ENCODE data around the gene FAF2. TPM values are rescaled to one million over a fixed set of nuclear protein-coding genes. Genes with fewer than 3 reads are reported as not detected.

The FAF2 gene
- total RNA-seq, 1 donor from 2014 or later: 32.3 TPM

DNA sequence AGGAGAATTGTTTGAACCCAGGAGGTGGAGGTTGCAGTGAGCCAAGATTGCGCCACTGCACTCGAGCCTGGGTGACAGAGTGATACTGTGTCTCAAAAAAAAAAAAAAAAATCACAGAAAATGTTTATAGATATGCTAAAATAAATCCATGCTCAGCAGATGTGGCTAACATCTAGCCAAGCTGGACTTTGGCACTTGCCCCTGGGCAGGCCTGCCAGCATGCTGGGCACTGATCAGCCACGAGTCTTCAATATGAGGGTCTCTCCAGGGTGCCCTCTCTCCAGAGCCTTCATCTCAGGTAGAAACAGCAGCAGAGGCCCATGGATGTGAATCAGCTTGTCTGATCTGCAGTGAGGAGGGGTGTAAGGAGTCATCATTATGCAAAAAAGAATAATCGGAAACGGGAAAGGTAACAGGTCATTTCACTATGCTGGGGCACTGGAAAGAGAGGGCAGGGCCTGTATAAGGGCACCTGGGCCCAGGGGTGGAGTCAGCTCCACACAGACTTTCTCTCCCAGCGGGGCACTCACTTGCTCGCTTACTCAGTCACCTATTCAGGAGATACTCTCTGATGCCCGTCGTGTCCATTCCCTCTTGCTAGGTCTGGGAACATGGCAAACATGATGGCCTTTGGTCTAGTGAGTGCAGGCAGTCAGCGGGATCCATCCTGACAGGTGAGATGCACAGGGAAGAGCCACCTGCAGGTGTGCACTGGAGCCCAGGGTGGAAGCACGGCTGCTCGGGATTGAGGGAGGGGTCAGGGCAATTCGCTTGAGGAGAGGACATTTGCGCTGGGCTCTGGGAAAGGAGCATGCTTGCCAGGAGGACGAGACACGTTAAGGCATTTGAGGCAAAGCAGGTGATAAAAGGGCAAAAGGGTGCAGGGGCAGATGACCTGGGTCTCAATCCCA is 71.9 kb downstream of the FAF2 start:
- H3K4me3 Mint-ChIP-seq: no peak overlapping the region
- H3K9me3 ChIP-seq (ENCODE audit: low read depth): no peaks in the 10 kb centered on the region
- peaks cover 13% of the 10 kb centered on the region for H3K27me3 Mint-ChIP-seq (ENCODE audit: insufficient read depth, low read depth)
- H3K4me2 ChIP-seq: no peak overlapping the region
- H3F3A ChIP-seq (ENCODE audit: low read depth): no peaks in the 10 kb centered on the region
- no peaks in the 10 kb centered on the region for H3K79me2 ChIP-seq (ENCODE audit: low read depth)
- no peaks in the 10 kb centered on the region for H4K20me1 ChIP-seq (ENCODE audit: low read depth)
- no peak overlapping the region for H3K4me3 ChIP-seq
- no peaks in the 10 kb centered on the region for H3K4me1 ChIP-seq
- no peaks in the 10 kb centered on the region for H3K36me3 ChIP-seq
- no peaks in the 10 kb centered on the region for H3K9me3 Mint-ChIP-seq
- H3K36me3 Mint-ChIP-seq: no peaks in the 10 kb centered on the region
- H3K4me1 Mint-ChIP-seq: no peaks in the 10 kb centered on the region
- DNase-seq (ENCODE audit: low spot score): no peak
- no peak overlapping the region for H2AFZ ChIP-seq (replicated peaks)
- H3K9ac ChIP-seq: no peak overlapping the region
- H3K27ac Mint-ChIP-seq: no peak overlapping the region
- TF ChIP-seq EZH2 (IDR thresholded peaks at IDR 0.05): no peak
- TF ChIP-seq EZH2phosphoT487 (IDR thresholded peaks at IDR 0.05): no peak
- TF ChIP-seq, protein P1, sequence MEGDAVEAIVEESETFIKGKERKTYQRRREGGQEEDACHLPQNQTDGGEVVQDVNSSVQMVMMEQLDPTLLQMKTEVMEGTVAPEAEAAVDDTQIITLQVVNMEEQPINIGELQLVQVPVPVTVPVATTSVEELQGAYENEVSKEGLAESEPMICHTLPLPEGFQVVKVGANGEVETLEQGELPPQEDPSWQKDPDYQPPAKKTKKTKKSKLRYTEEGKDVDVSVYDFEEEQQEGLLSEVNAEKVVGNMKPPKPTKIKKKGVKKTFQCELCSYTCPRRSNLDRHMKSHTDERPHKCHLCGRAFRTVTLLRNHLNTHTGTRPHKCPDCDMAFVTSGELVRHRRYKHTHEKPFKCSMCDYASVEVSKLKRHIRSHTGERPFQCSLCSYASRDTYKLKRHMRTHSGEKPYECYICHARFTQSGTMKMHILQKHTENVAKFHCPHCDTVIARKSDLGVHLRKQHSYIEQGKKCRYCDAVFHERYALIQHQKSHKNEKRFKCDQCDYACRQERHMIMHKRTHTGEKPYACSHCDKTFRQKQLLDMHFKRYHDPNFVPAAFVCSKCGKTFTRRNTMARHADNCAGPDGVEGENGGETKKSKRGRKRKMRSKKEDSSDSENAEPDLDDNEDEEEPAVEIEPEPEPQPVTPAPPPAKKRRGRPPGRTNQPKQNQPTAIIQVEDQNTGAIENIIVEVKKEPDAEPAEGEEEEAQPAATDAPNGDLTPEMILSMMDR (IDR thresholded peaks at IDR 0.05): no peak
- H3K27ac ChIP-seq: no peak overlapping the region
- H3K27me3 ChIP-seq: no peaks in the 10 kb centered on the region

DNA sequence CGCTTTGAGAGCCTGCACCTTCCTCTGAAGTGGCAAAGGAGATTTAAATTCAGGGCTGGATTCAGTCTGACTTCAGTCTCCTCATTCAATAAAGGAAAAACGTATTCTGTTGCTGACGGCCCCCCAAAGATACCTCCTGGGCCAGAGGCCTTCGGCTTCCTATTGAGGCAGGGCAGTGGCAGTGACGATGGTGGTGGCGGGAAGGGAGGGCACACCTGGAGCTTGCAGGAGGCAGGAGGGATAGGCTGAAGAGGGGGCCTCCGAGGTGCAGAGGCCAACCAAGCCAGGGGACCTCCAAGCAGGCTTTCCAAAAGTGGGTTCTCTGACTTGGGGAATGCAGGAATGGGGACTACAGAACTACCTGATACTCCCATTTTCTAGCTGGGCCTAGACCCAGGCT is 73.1 kb downstream of the FAF2 start:
- no peaks in the 10 kb centered on the region for H3K4me1 Mint-ChIP-seq
- H3K9me3 ChIP-seq (ENCODE audit: low read depth): no peaks in the 10 kb centered on the region
- no peak overlapping the region for H3K27ac ChIP-seq
- H3K9me3 Mint-ChIP-seq: no peaks in the 10 kb centered on the region
- H3K4me3 Mint-ChIP-seq: no peak overlapping the region
- DNase-seq (ENCODE audit: low spot score): no peak
- no peak overlapping the region for H3K4me3 ChIP-seq
- no peak overlapping the region for H3K4me2 ChIP-seq
- peaks cover 4% of the 10 kb centered on the region for H3K36me3 Mint-ChIP-seq
- no peaks in the 10 kb centered on the region for H3K27me3 ChIP-seq
- peaks cover 2% of the 10 kb centered on the region for H3F3A ChIP-seq (ENCODE audit: low read depth)
- no peaks in the 10 kb centered on the region for H4K20me1 ChIP-seq (ENCODE audit: low read depth)
- H2AFZ ChIP-seq (replicated peaks): no peak overlapping the region
- H3K36me3 ChIP-seq: no peaks in the 10 kb centered on the region
- TF ChIP-seq, protein P1 (IDR thresholded peaks at IDR 0.05): no peak
- no peak for TF ChIP-seq EZH2phosphoT487 (IDR thresholded peaks at IDR 0.05)
- TF ChIP-seq EZH2 (IDR thresholded peaks at IDR 0.05): no peak
- peaks cover 15% of the 10 kb centered on the region for H3K27me3 Mint-ChIP-seq (ENCODE audit: insufficient read depth, low read depth)
- H3K9ac ChIP-seq: no peak overlapping the region
- H3K27ac Mint-ChIP-seq: no peak overlapping the region
- H3K79me2 ChIP-seq (ENCODE audit: low read depth): no peaks in the 10 kb centered on the region
- no peaks in the 10 kb centered on the region for H3K4me1 ChIP-seq

DNA sequence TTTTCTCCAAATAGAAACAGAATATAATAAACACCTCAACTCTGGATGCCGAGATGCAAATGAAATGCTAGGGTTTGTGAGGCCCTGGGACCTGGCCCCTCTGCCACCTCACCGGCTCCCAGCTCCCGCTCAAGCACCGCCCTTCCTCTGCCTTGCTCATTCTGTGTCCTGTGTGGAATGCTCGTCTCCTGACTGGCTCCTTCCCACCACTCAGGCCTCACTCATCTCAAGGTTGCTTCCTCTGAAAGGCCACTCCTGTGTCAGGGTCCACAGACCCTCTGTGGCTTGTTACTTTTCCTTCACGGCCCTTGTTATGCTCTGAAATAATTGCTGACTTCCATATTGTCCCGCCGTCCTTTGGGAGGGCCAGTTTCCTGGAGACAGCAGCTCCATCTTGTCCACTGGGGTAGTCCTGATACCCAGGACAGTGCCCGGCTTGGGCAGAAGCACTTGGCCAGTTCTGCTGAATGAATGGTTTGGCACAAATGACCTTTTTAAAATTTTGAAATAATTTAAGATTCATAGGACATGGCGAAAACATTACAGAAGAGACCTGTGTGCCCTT is 73.6 kb downstream of the FAF2 start:
- Histone ChIP-seq H2AFZ (replicated peaks) (no peak overlapping the region), H4K20me1 (ENCODE audit: low read depth) (no peaks in the 10 kb centered on the region), H3K79me2 (ENCODE audit: low read depth) (no peaks in the 10 kb centered on the region), H3K4me3 (no peak overlapping the region), H3K4me1 (no peaks in the 10 kb centered on the region), H3F3A (ENCODE audit: low read depth) (peaks cover 2% of the 10 kb centered on the region), H3K9me3 (ENCODE audit: low read depth) (no peaks in the 10 kb centered on the region), H3K4me2 (no peak overlapping the region), H3K36me3 (no peaks in the 10 kb centered on the region), H3K9ac (no peak overlapping the region), H3K27me3 (no peaks in the 10 kb centered on the region), H3K27ac (no peak overlapping the region)
- peaks cover 4% of the 10 kb centered on the region for H3K36me3 Mint-ChIP-seq
- DNase-seq (ENCODE audit: low spot score): no peak
- no peak overlapping the region for H3K4me3 Mint-ChIP-seq
- no peaks in the 10 kb centered on the region for H3K9me3 Mint-ChIP-seq
- TF ChIP-seq, protein P1 (IDR thresholded peaks at IDR 0.05): no peak
- TF ChIP-seq EZH2 (IDR thresholded peaks at IDR 0.05) (no peak), EZH2phosphoT487 (IDR thresholded peaks at IDR 0.05) (no peak)
- H3K27me3 Mint-ChIP-seq (ENCODE audit: insufficient read depth, low read depth): peaks cover 15% of the 10 kb centered on the region
- no peaks in the 10 kb centered on the region for H3K4me1 Mint-ChIP-seq
- no peak overlapping the region for H3K27ac Mint-ChIP-seq

Data from neural progenitor cell (in vitro differentiated cells).